ENCODE results near the gene ARHGAP42. TPM values are rescaled to one million over a fixed set of nuclear protein-coding genes. Genes with fewer than 3 reads are reported as not detected.

The ARHGAP42 gene
- total and polyA plus RNA-seq, 5 donors from 2014 or later, result not detected

- Histone ChIP-seq H3K27ac (ENCODE audit: insufficient read depth, low read length, poor library complexity, severe bottlenecking) (no peak overlapping the region), H3K4me3 (ENCODE audit: low read depth, low read length) (no peak overlapping the region), H3K9me3 (ENCODE audit: control insufficient read depth in 2 of 2, low read length in 2 of 2) (peaks cover 0 to 2% of the 10 kb centered on the region in 2 experiments), H3K36me3 (ENCODE audit: control insufficient read depth, insufficient read depth, low read length) (no peaks in the 10 kb centered on the region), H3K27me3 (ENCODE audit: control insufficient read depth, insufficient read depth, low read length) (no peaks in the 10 kb centered on the region), H3K4me1 (ENCODE audit: control insufficient read depth, insufficient read depth, low read length, poor library complexity, severe bottlenecking) (no peaks in the 10 kb centered on the region)
- Mint-ChIP-seq H3K27ac (no peak overlapping the region), H3K27me3 (no peaks in the 10 kb centered on the region), H3K9me3 (peaks cover 0 to 11% (median 1%) of the 10 kb centered on the region in 7 donors), H3K36me3 (no peaks in the 10 kb centered on the region), H3K4me3 (no peak overlapping the region), H3K4me1 (no peaks in the 10 kb centered on the region)
- no peak for DNase-seq
- ATAC-seq (ENCODE audit: low read depth in 2 of 2), result no peak
These were observed 43.2 kb downstream of the ARHGAP42 start for GRCh38 chr11:100730266-100730665.

GRCh38 chr11:100731471-100731870, 44.4 kb downstream of the ARHGAP42 start:
- no peak overlapping the region for H3K4me3 Mint-ChIP-seq
- ATAC-seq (ENCODE audit: low read depth in 2 of 2), result no peak

GRCh38 chr11:100732949-100733348, 45.9 kb downstream of the ARHGAP42 start:
- H3K27me3 ChIP-seq (ENCODE audit: control insufficient read depth, insufficient read depth, low read length), result no peaks in the 10 kb centered on the region
- Mint-ChIP-seq H3K27me3 (no peaks in the 10 kb centered on the region), H3K4me1 (no peaks in the 10 kb centered on the region), H3K9me3 (peaks cover 0 to 6% (median 0%) of the 10 kb centered on the region in 7 donors), H3K36me3 (no peaks in the 10 kb centered on the region), H3K4me3 (no peak overlapping the region), H3K27ac (no peak overlapping the region)
- no peaks in the 10 kb centered on the region for H3K36me3 ChIP-seq (ENCODE audit: control insufficient read depth, insufficient read depth, low read length)
- H3K4me3 ChIP-seq (ENCODE audit: low read depth, low read length), result no peak overlapping the region
- no peak overlapping the region for H3K27ac ChIP-seq (ENCODE audit: insufficient read depth, low read length, poor library complexity, severe bottlenecking)
- no peak for ATAC-seq (ENCODE audit: low read depth in 2 of 2)
- DNase-seq, result no peak
- no peaks in the 10 kb centered on the region for H3K4me1 ChIP-seq (ENCODE audit: control insufficient read depth, insufficient read depth, low read length, poor library complexity, severe bottlenecking)
- no peaks in the 10 kb centered on the region for H3K9me3 ChIP-seq (ENCODE audit: control insufficient read depth in 2 of 2, low read length in 2 of 2)

More at GRCh38 chr11:100731471-100731870, 44.4 kb downstream of the ARHGAP42 start:
- H3K4me1 Mint-ChIP-seq, result no peaks in the 10 kb centered on the region
- H3K36me3 Mint-ChIP-seq, result no peaks in the 10 kb centered on the region
- no peaks in the 10 kb centered on the region for H3K4me1 ChIP-seq (ENCODE audit: control insufficient read depth, insufficient read depth, low read length, poor library complexity, severe bottlenecking)
- H3K27me3 Mint-ChIP-seq, result no peaks in the 10 kb centered on the region
- no peaks in the 10 kb centered on the region for H3K36me3 ChIP-seq (ENCODE audit: control insufficient read depth, insufficient read depth, low read length)
- no peak overlapping the region for H3K27ac Mint-ChIP-seq
- no peak overlapping the region for H3K4me3 ChIP-seq (ENCODE audit: low read depth, low read length)
- H3K27me3 ChIP-seq (ENCODE audit: control insufficient read depth, insufficient read depth, low read length), result no peaks in the 10 kb centered on the region
- H3K9me3 ChIP-seq (ENCODE audit: control insufficient read depth in 2 of 2, low read length in 2 of 2), result no peaks in the 10 kb centered on the region
- DNase-seq, result no peak
- peaks cover 0 to 6% (median 0%) of the 10 kb centered on the region in 7 donors for H3K9me3 Mint-ChIP-seq
- no peak overlapping the region for H3K27ac ChIP-seq (ENCODE audit: insufficient read depth, low read length, poor library complexity, severe bottlenecking)

GRCh38 chr11:100734743-100735527, 47.8 kb downstream of the ARHGAP42 start:
- H3K4me3 ChIP-seq (ENCODE audit: low read depth, low read length), result no peak overlapping the region
- peaks cover 0 to 6% (median 0%) of the 10 kb centered on the region in 7 donors for H3K9me3 Mint-ChIP-seq
- H3K27ac Mint-ChIP-seq, result no peak overlapping the region
- no peak overlapping the region for H3K27ac ChIP-seq (ENCODE audit: insufficient read depth, low read length, poor library complexity, severe bottlenecking)
- H3K36me3 Mint-ChIP-seq, result no peaks in the 10 kb centered on the region
- H3K36me3 ChIP-seq (ENCODE audit: control insufficient read depth, insufficient read depth, low read length), result no peaks in the 10 kb centered on the region
- H3K27me3 Mint-ChIP-seq, result no peaks in the 10 kb centered on the region
- H3K4me1 ChIP-seq (ENCODE audit: control insufficient read depth, insufficient read depth, low read length, poor library complexity, severe bottlenecking), result no peaks in the 10 kb centered on the region
- ATAC-seq (ENCODE audit: low read depth in 2 of 2), result no peak
- DNase-seq, result no peak
- H3K4me3 Mint-ChIP-seq, result no peak overlapping the region
- no peaks in the 10 kb centered on the region for H3K4me1 Mint-ChIP-seq
- H3K9me3 ChIP-seq (ENCODE audit: control insufficient read depth in 2 of 2, low read length in 2 of 2), result no peaks in the 10 kb centered on the region
- H3K27me3 ChIP-seq (ENCODE audit: control insufficient read depth, insufficient read depth, low read length), result no peaks in the 10 kb centered on the region

GRCh38 chr11:100735949-100736675, 49.0 kb downstream of the ARHGAP42 start:
- no peaks in the 10 kb centered on the region for H3K36me3 Mint-ChIP-seq
- Histone ChIP-seq H3K9me3 (ENCODE audit: control insufficient read depth in 2 of 2, low read length in 2 of 2) (no peaks in the 10 kb centered on the region), H3K27ac (ENCODE audit: insufficient read depth, low read length, poor library complexity, severe bottlenecking) (no peak overlapping the region), H3K36me3 (ENCODE audit: control insufficient read depth, insufficient read depth, low read length) (no peaks in the 10 kb centered on the region), H3K4me1 (ENCODE audit: control insufficient read depth, insufficient read depth, low read length, poor library complexity, severe bottlenecking) (no peaks in the 10 kb centered on the region), H3K4me3 (ENCODE audit: low read depth, low read length) (no peak overlapping the region), H3K27me3 (ENCODE audit: control insufficient read depth, insufficient read depth, low read length) (no peaks in the 10 kb centered on the region)
- peaks cover 0 to 6% (median 0%) of the 10 kb centered on the region in 7 donors for H3K9me3 Mint-ChIP-seq
- no peak overlapping the region for H3K27ac Mint-ChIP-seq
- no peak overlapping the region for H3K4me3 Mint-ChIP-seq
- H3K27me3 Mint-ChIP-seq, result no peaks in the 10 kb centered on the region
- DNase-seq (no peak), ATAC-seq (ENCODE audit: low read depth in 2 of 2) (no peak)
- no peaks in the 10 kb centered on the region for H3K4me1 Mint-ChIP-seq

- Histone ChIP-seq H3K9me3 (ENCODE audit: control insufficient read depth in 2 of 2, low read length in 2 of 2) (no peaks in the 10 kb centered on the region), H3K4me1 (ENCODE audit: control insufficient read depth, insufficient read depth, low read length, poor library complexity, severe bottlenecking) (no peaks in the 10 kb centered on the region), H3K36me3 (ENCODE audit: control insufficient read depth, insufficient read depth, low read length) (no peaks in the 10 kb centered on the region), H3K4me3 (ENCODE audit: low read depth, low read length) (no peak overlapping the region), H3K27me3 (ENCODE audit: control insufficient read depth, insufficient read depth, low read length) (no peaks in the 10 kb centered on the region), H3K27ac (ENCODE audit: insufficient read depth, low read length, poor library complexity, severe bottlenecking) (no peak overlapping the region)
- no peak overlapping the region for H3K27ac Mint-ChIP-seq
- ATAC-seq (ENCODE audit: low read depth in 2 of 2), result no peak
- H3K27me3 Mint-ChIP-seq, result no peaks in the 10 kb centered on the region
- H3K4me1 Mint-ChIP-seq, result no peaks in the 10 kb centered on the region
- H3K9me3 Mint-ChIP-seq, result peaks cover 0 to 4% (median 0%) of the 10 kb centered on the region in 7 donors
- no peaks in the 10 kb centered on the region for H3K36me3 Mint-ChIP-seq
- H3K4me3 Mint-ChIP-seq, result no peak overlapping the region
- DNase-seq, result no peak
These were observed 51.7 kb downstream of the ARHGAP42 start for GRCh38 chr11:100738701-100739270.

GRCh38 chr11:100739666-100740065, 52.6 kb downstream of the ARHGAP42 start:
- Mint-ChIP-seq H3K27ac (no peak overlapping the region), H3K4me1 (no peaks in the 10 kb centered on the region), H3K36me3 (no peaks in the 10 kb centered on the region), H3K4me3 (no peak overlapping the region), H3K9me3 (peaks cover 0 to 5% (median 3%) of the 10 kb centered on the region in 7 donors), H3K27me3 (no peaks in the 10 kb centered on the region)
- Histone ChIP-seq H3K4me1 (ENCODE audit: control insufficient read depth, insufficient read depth, low read length, poor library complexity, severe bottlenecking) (no peaks in the 10 kb centered on the region), H3K27ac (ENCODE audit: insufficient read depth, low read length, poor library complexity, severe bottlenecking) (no peak overlapping the region), H3K4me3 (ENCODE audit: low read depth, low read length) (no peak overlapping the region), H3K36me3 (ENCODE audit: control insufficient read depth, insufficient read depth, low read length) (no peaks in the 10 kb centered on the region), H3K27me3 (ENCODE audit: control insufficient read depth, insufficient read depth, low read length) (no peaks in the 10 kb centered on the region), H3K9me3 (ENCODE audit: control insufficient read depth in 2 of 2, low read length in 2 of 2) (no peaks in the 10 kb centered on the region)
- DNase-seq (no peak), ATAC-seq (ENCODE audit: low read depth in 2 of 2) (no peak)
